HEK293 (cell line): ENCODE data around the gene PKMYT1.

Experiments
- CTCF ChIA-PET: fragments of 350-600 bp; formaldehyde crosslinking; extraction: SDS; loops from one replicate; lab custom pipeline; 2021; ENCODE audit warnings: antibody characterized with exemption; lab: Yijun Ruan, JAX
- POLR2A ChIA-PET: fragments of 300-600 bp; formaldehyde crosslinking; extraction: SDS; loops from one replicate; lab custom pipeline; 2020; ENCODE audit warnings: antibody characterized with exemption, inconsistent platforms; lab: Yijun Ruan, JAX
- H3K27ac ChIP-seq: fragments of 200-500 bp; sonication (Bioruptor generic); 2 replicates; pipeline ENCODE4 v1.5.1; 2014; ENCODE audit warnings: low read depth, low read length, control low read depth, inconsistent platforms; ENCODE audit errors: extremely low read depth
- H3K36me3 ChIP-seq, 2 experiments: fragments of 200-500 bp in 1 of 2; sonication (Bioruptor generic) in 1 of 2; 1 replicate in 1 of 2; 2 replicates in 1 of 2; pipeline ENCODE4 v1.5.1; 2014 to 2017; ENCODE audit warnings: inconsistent platforms in 2 of 2, low read length in 2 of 2; ENCODE audit not compliant: control insufficient read depth in 2 of 2, insufficient read depth in 1 of 2
- H3K4me1 ChIP-seq: fragments of 200-500 bp; sonication (Bioruptor generic); 2 replicates; pipeline ENCODE4 v1.5.1; 2014; ENCODE audit warnings: mild to moderate bottlenecking, low read length, inconsistent platforms; ENCODE audit not compliant: control insufficient read depth, insufficient read depth
- H3K4me3 ChIP-seq: 2 replicates; pipeline ENCODE4 v1.5.1; 2011; ENCODE audit warnings: low read depth, mild to moderate bottlenecking, control low read depth, low read length, moderate library complexity
- H3K9me3 ChIP-seq: fragments of 200-500 bp; sonication (Bioruptor generic); 2 replicates; pipeline ENCODE4 v1.5.1; 2014; ENCODE audit warnings: low read depth, low read length, inconsistent platforms; ENCODE audit not compliant: control insufficient read depth, insufficient read depth
- BCL11A ChIP-seq: fragments of 450-650 bp; formaldehyde crosslinking; IDR thresholded peaks from 2 replicates; pipeline ENCODE4 v1.5.1; 2016; ENCODE audit warnings: low read depth, missing biosample characterization, missing genetic modification characterization
- BCL11B ChIP-seq: fragments of 450-650 bp; formaldehyde crosslinking; IDR thresholded peaks from 2 replicates; pipeline ENCODE4 v1.5.1; 2016; ENCODE audit warnings: low read depth, missing biosample characterization, missing genetic modification characterization
- CTCF ChIP-seq: fragments of 450-650 bp; formaldehyde crosslinking; IDR thresholded peaks from 2 replicates; pipeline ENCODE4 v1.5.1; 2016; ENCODE audit warnings: missing biosample characterization, missing genetic modification characterization
- GLIS1 ChIP-seq: fragments of 450-650 bp; formaldehyde crosslinking; IDR thresholded peaks from 2 replicates; pipeline ENCODE4 v1.5.1; 2016; ENCODE audit warnings: missing biosample characterization, missing genetic modification characterization
- GLIS2 ChIP-seq: fragments of 450-650 bp; formaldehyde crosslinking; IDR thresholded peaks from 2 replicates; pipeline ENCODE4 v1.5.1; 2016; ENCODE audit warnings: missing biosample characterization, missing genetic modification characterization
- KLF8 ChIP-seq: fragments of 450-650 bp; formaldehyde crosslinking; IDR thresholded peaks from 2 replicates; pipeline ENCODE4 v1.5.1; 2016; ENCODE audit warnings: missing biosample characterization, missing genetic modification characterization
- ZBTB10 ChIP-seq: fragments of 450-650 bp; formaldehyde crosslinking; IDR thresholded peaks from 2 replicates; pipeline ENCODE4 v1.5.1; 2016; ENCODE audit warnings: missing biosample characterization, missing genetic modification characterization
- ZBTB21 ChIP-seq: fragments of 450-650 bp; formaldehyde crosslinking; IDR thresholded peaks from 2 replicates; pipeline ENCODE4 v1.5.1; 2017; ENCODE audit warnings: missing biosample characterization, missing genetic modification characterization
- ZBTB26 ChIP-seq: fragments of 450-650 bp; formaldehyde crosslinking; optimal IDR thresholded peaks from 2 replicates; pipeline ENCODE3; 2016; ENCODE audit warnings: missing biosample characterization, mild to moderate bottlenecking, missing genetic modification characterization
- ZBTB8A ChIP-seq: fragments of 450-650 bp; formaldehyde crosslinking; IDR thresholded peaks from 2 replicates; pipeline ENCODE4 v1.5.1; 2016; ENCODE audit warnings: missing biosample characterization, missing genetic modification characterization
- ZNF155 ChIP-seq: fragments of 450-650 bp; formaldehyde crosslinking; IDR thresholded peaks from 2 replicates; pipeline ENCODE4 v1.5.1; 2016; ENCODE audit warnings: missing biosample characterization, missing genetic modification characterization
- ZNF169 ChIP-seq: fragments of 450-650 bp; formaldehyde crosslinking; IDR thresholded peaks from 2 replicates; pipeline ENCODE4 v1.5.1; 2016; ENCODE audit warnings: missing biosample characterization, missing genetic modification characterization
- ZNF23 ChIP-seq: fragments of 450-650 bp; formaldehyde crosslinking; IDR thresholded peaks from 2 replicates; pipeline ENCODE4 v1.5.1; 2016; ENCODE audit warnings: missing biosample characterization, missing genetic modification characterization, borderline replicate concordance
- ZNF302 ChIP-seq: fragments of 450-650 bp; formaldehyde crosslinking; IDR thresholded peaks from 2 replicates; pipeline ENCODE4 v1.5.1; 2016; ENCODE audit warnings: missing biosample characterization, missing genetic modification characterization, low read depth
- ZNF394 ChIP-seq: fragments of 450-650 bp; formaldehyde crosslinking; IDR thresholded peaks from 2 replicates; pipeline ENCODE4 v1.5.1; 2016; ENCODE audit warnings: missing biosample characterization, missing genetic modification characterization, mild to moderate bottlenecking, moderate library complexity, borderline replicate concordance
- ZNF488 ChIP-seq: fragments of 450-650 bp; formaldehyde crosslinking; IDR thresholded peaks from 2 replicates; pipeline ENCODE4 v1.5.1; 2016; ENCODE audit warnings: missing biosample characterization, missing genetic modification characterization
- ZNF518A ChIP-seq: fragments of 450-650 bp; formaldehyde crosslinking; conservative IDR thresholded peaks from 2 replicates; pipeline ENCODE4 v1.5.1; 2016; ENCODE audit warnings: low read depth, missing biosample characterization, missing genetic modification characterization
- ZNF600 ChIP-seq: fragments of 450-650 bp; formaldehyde crosslinking; IDR thresholded peaks from 2 replicates; pipeline ENCODE4 v1.5.1; 2016; ENCODE audit warnings: missing biosample characterization, missing genetic modification characterization
- ZNF76 ChIP-seq: fragments of 450-650 bp; formaldehyde crosslinking; IDR thresholded peaks from 2 replicates; pipeline ENCODE4; 2016; ENCODE audit warnings: low read depth, missing biosample characterization, missing genetic modification characterization, borderline replicate concordance
- ZNF768 ChIP-seq: fragments of 450-650 bp; formaldehyde crosslinking; IDR thresholded peaks from 2 replicates; pipeline ENCODE4 v1.5.1; 2018; ENCODE audit warnings: missing biosample characterization, mild to moderate bottlenecking, missing genetic modification characterization
- ZSCAN18 ChIP-seq: fragments of 450-650 bp; formaldehyde crosslinking; IDR thresholded peaks from 2 replicates; pipeline ENCODE4 v1.5.1; 2016; ENCODE audit warnings: missing biosample characterization, missing genetic modification characterization

Gene PKMYT1

GRCh38 chr16:2971134-2971984 lies 8.9 kb downstream of the PKMYT1 start (continued):
- TF ChIP-seq GLIS1 (tag by site-specific recombination) (peak; percentile 24; the same call in 1 of the 2 replicates), ZNF302 (tag by site-specific recombination) (no peak), ZBTB26 (tag by site-specific recombination) (no peak), GLIS2 (tag by site-specific recombination) (peak; percentile 34; the same call in 1 of the 2 replicates), BCL11A (tag by site-specific recombination) (peak; percentile 75; the same call in 1 of the 2 replicates), BCL11B (tag by site-specific recombination) (peak; percentile 69; the same call in 1 of the 2 replicates), CTCF (tag by site-specific recombination) (peak; percentile 51), ZNF488 (no peak), ZNF768 (tag by site-specific recombination) (no peak)

- peak overlapping the region; percentile 74 for H3K4me3 ChIP-seq
- peaks cover 9% of the 10 kb centered on the region for H3K4me1 ChIP-seq
- peaks cover 0 to 48% of the 10 kb centered on the region in 2 experiments; a peak in 1 of 3 replicates for H3K36me3 ChIP-seq
- no peaks in the 10 kb centered on the region for H3K9me3 ChIP-seq
- POLR2A ChIA-PET: interaction anchor here (1.0 to 2.4 kb wide), 5 partner anchors 8 to 57 kb away, joined by 3 to 19 read pairs (median 9); partner anchors contain the start of genes PKMYT1 and TNFRSF12A
- CTCF ChIA-PET: interaction anchor here (0.6 to 2.0 kb wide), 9 partner anchors 8 to 187 kb away, joined by 3 to 12 read pairs (median 5); partner anchors contain the start of gene PKMYT1
- H3K27ac ChIP-seq: peak overlapping the region; percentile 80
- TF ChIP-seq ZSCAN18 (tag by site-specific recombination): no peak
- no peak for TF ChIP-seq ZNF600 (tag by site-specific recombination)
- no peak for TF ChIP-seq KLF8 (tag by site-specific recombination)
- TF ChIP-seq ZNF76: no peak
- TF ChIP-seq ZBTB10: no peak
- TF ChIP-seq ZBTB8A (tag by site-specific recombination): 0 out of 2 replicates have a peak, but pooled peaks have one; percentile 3
- TF ChIP-seq ZBTB21 (tag by site-specific recombination): no peak
- TF ChIP-seq GLIS2 (tag by site-specific recombination): no peak
- TF ChIP-seq ZNF169 (tag by site-specific recombination): no peak
- TF ChIP-seq ZNF394 (tag by site-specific recombination): no peak
- no peak for TF ChIP-seq ZNF155 (tag by site-specific recombination)
- TF ChIP-seq ZNF518A (tag by site-specific recombination): no peak
- TF ChIP-seq ZNF23 (tag by site-specific recombination): no peak
Measured at GRCh38 chr16:2970563-2970962, 9.7 kb downstream of the PKMYT1 start.
